GM19438 (cell line): Measurements from ENCODE around the gene ABCA3.
"Not testable (repeated sequence)": the region's sequence is repeated elsewhere in the genome, so short reads cannot be mapped to it uniquely, and the experiment has no call there.

Experiments
- ATAC-seq: cut with Tn5 transposase; IDR thresholded peaks from one replicate; pipeline ENCODE4 v1.9.1; 2021; ENCODE audit warnings: low read depth; ENCODE audit not compliant: unreplicated experiment

The ABCA3 gene

DNA sequence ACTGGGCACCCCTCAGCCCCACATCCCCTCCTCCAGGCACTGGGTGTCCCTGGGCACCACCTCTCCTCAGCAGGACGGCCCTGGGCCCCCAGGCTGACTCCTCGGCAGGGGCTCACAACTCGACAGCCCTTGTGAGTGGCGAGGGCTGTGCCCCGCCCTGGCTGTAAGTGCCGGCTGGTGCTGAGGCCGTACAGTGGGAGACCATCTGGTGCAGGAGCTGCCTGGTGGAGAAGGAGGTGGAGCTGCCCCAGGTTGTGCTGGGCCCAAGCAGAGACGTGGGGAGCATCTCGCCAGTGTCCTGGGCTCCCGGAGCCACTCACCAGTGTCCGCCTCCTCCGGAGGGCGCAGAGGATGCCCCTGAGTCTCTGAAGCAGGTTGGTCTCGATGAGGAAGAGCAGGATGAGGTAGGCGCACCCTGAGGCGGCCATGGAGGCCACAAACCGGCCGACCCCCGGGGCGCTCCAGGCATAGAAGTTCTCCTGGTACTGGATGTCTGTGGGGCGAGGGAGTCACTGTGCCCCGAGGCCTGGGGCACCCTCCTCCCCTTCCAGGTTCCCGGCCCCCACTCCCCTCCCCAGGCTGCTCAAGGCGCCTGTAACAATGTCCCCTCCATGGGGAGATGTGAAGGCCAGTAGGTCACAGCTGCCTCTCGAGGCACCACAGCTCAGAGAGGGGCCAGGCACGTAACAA lies 57.5 kb downstream of the ABCA3 start:
- no peak for ATAC-seq

DNA sequence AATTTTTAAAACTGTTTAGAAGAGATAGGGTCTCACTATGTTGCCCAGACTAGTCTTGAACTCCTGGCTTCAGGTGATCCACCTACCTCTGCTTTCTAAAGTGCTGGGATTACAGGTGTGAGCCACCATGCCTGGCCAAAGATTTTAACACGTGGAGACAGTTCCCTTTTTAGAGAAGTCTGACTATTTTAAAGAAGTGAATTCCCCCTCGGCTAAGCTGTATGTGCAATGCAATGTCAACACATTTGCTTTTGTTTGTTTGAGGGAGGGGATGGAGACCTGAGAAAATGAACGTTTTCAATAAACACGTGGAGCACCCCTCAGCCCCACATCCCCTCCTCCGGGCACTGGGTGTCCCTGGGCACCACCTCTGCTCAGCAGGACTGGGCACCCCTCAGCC lies 58.3 kb downstream of the ABCA3 start:
- ATAC-seq, result no peak

DNA sequence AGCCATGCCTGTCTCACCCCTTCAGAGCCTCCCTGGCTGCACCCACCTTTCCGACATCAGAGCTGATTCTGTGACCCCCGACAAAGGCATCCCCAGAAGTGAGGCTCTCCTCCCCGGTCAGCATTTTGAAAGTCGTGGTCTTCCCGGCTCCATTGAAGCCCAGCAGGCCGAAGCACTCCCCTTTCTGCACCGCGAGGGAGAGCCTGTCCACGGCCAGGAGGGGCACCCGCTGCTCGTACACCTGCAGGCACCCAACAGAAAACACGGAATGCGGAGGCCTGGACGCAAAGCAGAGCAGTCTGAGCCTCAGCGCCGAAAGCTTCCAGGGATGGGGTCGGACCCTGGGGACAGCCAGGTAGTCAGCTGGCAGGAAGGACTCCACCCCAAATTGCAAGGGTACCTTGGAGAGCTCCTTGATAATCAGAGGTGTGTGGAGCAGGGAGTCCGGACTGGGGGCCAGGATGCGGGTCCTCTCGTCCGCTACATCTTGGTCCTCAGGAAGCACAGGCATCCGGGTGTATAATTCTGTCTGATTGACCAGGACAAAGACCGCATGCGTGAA lies 59.5 kb downstream of the ABCA3 start:
- no peak for ATAC-seq

DNA sequence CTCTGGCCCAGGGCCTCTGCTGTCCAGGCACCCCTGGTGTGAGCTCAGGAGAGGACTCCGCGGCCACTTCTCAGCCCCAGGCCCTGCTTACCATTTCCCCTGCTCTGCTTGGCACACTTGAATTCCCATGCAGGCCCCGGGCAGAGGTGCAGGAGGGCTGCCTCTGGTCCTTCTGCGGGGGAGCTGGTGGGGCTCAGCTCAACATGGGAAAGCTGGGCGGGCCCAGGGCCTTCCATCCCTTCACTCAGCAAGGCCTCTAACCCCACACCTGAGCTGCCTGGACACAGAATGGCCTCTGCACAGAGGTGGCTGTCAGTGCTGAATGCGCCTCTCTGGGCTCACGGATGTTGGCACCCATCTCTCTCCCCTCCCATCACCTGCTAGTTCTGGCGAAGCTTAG lies 60.1 kb downstream of the ABCA3 start:
- no peak for ATAC-seq

DNA sequence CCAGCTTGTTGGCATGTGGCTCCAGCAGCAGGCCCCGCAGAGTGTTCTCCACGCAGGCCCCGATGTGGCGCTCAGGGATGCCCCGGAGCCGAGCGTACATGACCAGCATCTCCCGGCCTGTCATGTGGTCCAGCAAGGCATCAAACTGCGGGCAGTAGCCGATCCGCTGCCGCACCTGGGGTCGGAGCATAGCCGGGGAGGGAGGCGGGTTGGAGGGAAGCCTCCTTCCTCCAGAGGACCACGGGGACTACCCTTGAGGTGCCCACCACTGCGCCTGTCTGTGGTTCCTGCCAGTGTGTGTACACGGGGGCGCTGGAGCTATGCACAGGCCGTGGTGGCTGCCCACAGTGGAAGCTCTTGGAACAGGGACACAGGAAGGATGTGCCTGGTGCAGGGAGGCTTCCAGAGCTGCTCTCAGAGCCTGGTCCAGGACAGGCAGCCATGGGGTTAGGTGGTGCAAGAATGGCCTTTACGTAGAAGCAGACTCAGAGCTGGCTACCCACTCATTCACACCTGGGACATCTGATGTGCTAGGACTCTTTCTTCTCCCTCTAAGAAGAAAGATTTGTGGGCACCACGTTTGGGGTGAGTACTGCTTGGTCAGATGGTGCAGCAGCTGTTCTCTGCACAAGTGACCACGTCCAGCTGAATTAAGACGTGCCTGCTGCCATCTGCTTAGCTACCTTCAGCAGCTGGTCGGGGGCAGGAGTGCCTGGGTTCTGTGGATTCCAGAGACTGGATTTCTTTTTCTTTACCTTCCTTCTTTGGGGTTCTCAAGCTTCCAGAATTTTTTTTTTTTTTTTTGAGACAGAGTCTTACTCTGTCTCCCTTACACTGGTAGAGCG lies 61.4 kb downstream of the ABCA3 start:
- ATAC-seq, result no peak

DNA sequence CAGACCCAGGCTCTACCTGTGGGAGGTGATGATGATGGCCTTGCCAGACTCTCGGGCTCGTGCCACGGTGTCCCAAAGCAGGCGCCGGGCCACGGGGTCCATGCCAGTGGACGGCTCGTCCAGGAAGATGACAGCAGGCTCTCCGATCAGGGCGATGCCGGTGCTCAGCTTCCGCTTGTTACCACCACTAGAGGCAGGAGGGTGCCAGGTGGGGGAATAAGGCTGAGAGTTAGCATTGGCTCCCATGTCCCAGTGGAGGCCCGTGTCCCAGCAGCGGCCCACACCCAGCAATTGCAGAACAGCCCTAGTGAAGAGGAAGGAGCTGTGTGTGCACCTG lies 62.3 kb downstream of the ABCA3 start:
- no peak for ATAC-seq

DNA sequence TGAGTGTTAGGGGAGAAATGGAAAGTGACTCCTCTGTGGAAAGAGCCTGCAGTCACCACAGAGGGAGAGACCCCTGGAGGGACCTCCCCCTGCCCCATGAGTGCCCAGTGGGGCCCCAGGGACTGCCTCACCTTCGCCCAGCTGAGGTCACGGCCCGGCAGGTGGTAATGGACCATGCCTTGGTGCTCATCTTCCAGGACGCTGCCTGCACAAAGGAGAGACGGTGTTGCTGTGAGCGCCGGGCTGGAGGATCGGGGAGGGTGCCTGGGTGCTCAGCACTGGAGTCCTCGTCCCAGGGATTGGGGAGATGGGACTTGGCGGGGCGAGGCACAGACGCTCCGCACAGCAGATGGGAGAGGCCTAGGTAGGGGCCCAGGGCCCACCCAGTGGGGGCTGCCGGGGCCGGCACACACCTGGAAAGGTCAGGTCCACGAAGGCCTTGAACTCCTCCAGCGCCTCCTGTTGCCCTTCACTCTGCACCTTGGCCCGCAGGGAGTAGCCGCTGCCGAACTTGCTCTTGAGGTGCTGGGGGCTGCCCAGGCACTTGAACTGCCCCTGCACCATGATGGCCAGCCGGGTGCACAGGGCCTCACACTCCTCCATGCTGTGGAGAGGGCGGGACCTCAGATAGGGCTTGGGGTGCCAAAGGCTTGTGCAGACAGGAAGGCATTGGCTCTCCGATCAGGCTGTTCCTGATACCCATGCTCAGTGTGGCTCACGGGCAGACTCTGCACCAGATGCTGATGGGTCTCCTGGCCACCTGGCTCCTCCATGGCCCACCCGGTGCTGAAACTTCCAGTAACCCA lies 62.9 kb downstream of the ABCA3 start:
- no peak for ATAC-seq

DNA sequence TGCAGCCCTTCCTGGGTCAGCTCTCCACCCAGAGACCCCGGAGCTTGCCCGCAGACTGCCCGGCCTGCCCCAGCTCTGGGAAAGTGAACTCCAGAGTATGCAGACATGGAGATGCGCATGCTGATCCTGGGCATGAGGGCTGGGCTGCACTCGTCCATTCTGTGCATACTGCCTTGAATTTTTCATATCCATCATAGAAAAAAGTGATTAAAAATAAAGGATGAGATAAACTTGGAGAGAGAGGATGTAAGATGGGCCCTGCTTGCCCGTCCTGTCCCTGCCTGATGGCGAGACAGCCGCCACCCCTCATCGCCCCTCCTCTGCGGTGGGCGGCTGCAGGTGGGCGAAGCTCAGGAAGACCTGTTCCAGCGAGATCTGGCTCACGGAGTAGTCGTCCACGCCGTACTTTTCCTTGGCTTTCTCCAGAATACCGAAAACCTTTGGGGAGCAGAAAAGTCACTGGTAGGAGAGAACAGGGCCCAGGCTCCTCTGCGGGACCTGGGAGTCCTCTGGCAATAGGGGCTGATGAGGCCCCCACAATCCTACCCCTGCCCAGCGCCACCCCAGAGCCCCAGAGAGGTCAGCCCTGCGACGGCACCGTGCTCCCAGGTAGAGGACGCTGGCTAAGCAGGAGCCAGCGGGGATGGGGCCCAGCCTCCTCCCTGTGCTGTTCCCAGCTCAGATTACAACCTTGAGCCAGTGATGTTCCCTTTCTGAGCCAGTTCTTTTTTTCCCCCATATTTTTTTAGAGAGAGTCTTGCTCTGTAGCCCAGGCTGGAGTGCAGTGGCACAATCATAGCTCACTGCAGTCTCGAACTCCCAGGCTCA lies 63.9 kb downstream of the ABCA3 start:
- ATAC-seq, result no peak

DNA sequence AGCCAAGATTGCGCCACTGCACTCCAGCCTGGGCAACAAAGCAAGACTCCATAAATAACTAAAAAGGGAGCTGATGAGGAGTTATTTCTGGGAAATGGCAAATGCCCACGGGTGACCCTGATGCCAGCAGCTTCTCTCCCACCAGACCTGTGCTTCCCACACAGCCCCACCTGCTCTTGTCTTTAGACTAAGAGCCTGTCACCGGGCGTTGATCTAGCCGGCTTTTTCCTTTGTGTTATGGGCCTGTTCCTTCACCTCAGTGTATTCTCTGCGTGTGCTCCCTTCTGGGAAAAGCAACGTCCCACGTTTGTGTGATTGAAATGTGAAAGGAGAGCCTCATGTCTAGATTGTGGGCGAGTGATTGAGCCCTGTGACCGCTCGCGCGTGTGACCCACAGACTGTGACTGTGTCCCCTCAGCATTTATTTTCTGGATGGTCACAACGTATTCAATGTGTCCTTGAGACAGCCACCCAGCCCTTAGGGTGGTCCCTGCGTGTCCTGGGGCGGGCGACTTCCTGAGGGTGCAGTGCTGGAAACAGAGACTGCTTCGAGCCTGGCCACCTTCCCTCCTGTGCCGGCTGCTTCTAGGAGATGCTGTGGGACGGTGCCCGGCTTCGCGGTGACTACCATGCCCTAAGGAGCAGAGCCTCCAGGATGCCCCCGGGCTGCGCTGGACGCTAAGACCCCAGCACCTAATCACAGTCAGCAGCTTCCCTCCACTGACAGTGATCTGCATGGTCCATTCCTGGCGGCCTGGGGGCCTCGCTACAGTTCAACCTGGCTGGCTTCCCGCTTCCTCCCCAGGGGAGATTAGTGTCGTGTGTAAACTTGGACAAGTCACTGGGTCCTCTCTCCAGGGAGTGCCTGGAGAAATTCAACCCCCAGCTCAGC lies 64.8 kb downstream of the ABCA3 start:
- ATAC-seq, result no peak

DNA sequence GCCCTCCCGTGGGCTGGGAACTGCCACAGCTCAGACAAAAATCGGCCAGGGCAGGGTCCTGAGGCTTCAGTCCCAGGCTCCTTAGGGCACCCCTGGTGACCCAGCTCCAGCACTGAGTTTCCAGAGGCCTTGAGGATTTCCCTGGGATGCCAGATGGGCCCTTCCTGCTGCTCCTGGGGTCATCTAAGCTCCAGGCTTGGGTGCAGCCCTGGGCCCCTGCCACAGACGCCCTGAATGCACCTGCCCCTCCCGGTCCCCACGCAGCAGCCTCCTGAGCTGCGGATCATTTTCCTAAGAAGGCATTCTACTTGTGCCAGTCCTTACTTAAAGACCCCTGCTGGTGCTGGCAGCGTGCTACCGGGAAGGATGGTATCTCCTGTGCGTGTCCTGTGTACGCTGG lies 66.6 kb downstream of the ABCA3 start:
- ATAC-seq, result no peak

DNA sequence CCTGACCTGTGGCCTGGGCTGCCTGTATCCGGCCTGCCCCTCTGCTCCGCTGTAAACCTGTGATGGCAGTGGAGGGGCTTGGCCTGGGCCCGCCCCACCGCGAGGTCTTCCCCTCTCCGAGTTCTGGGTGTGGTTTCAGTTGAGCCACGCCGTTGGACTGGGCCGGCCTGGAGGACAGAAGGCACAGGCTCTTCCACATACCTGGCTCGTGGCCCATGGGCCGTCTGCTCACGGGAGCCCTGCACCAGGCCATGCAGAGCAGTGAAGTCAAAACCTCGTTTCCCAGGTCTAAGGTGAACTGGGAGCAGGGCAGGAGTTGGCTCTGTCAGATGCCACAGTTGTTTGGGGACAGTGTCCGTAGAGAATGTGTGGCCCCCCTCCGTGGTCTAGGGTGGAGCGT lies 67.0 kb downstream of the ABCA3 start:
- no peak for ATAC-seq

DNA sequence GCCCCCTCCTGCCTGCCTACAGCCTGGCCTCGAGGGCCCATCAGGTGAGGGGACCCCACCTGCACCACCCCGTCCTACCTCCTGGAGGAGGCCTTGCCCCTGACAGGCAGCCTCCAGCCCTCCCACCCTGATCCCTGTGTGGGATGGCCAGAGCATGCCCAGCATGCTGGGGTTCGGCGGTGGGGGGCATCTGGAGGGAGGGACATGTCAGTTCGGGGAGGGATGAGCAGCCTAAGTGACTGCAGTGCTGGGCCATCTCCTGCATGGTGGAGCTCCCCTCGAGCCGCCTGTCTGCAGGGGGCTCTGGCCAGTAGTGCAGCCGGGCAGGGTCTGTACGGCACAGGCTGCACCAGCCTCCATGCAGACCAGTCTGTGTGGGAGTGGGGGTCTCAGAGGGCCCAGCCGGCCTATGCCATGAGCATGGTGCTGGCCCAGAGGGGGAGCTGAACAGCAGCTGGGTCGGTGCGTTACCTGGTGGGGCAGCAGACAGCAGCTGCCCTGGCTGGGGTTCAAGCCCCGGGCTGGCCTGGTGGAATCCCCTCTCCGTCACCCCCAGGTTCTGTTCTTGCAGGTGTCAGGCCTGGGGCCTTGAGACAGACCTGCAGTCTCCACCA lies 68.6 kb downstream of the ABCA3 start:
- no peak for ATAC-seq

DNA sequence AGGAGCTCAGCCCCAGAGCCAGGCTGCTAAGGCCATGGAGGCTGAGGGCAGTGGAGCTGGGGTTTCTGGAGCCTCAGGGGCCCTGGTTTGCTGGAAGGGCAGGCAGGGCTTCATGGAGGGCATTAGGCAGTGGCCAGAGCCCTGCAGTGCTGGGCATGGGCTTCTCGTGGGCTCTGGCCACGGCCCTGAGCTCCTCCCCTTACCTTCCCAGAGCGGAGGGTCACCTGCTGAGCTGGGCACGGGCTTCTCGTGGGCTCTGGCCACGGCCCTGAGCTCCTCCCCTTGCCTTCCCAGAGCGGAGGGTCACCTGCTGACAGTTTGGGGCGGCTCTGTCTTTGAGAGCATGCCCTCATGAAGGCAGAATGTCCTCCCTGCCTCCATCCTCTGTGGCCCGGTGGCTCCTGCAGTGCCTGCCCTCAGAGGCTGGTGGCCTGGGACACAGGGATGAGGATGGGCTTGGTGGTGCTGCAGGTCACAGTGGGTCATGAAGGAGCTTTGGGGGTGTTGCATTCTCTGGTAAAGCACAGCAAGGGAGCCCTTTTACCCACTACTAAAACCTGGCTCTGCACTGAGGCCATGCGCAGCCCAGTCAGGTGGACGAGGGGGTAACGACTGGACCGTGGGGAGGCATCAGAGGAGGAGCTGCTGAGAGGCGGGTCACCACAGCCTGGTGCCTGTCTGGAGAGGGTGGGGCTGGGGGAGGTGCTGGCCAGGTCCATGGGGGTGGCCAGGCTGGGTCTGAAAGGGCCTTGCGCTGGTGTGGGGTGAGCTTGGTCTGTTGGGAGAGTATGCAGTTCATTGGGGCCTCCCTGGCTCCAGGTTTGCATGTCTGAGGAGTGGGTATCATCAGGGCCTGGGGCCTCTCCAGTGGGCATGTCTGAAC lies 69.7 kb downstream of the ABCA3 start:
- no peak for ATAC-seq

DNA sequence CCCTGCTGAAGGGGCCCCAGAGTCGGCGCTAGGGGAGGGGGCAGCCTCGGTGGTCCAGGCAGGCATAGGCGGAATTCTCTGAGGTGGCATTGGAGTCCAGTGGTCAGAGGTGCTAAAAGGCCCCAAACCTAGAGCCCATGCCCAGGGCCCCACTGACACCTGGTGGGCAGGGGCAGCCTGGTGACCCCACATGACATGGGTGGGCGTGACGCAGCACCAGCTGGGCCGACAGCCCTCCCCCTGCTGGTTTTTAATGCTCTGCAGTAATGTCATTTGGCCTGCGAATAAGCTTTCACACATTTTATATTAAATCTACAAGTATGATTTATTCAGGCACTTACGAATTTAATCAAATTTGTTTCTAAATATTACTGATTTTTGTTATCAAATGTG lies 70.5 kb downstream of the ABCA3 start:
- no peak for ATAC-seq

DNA sequence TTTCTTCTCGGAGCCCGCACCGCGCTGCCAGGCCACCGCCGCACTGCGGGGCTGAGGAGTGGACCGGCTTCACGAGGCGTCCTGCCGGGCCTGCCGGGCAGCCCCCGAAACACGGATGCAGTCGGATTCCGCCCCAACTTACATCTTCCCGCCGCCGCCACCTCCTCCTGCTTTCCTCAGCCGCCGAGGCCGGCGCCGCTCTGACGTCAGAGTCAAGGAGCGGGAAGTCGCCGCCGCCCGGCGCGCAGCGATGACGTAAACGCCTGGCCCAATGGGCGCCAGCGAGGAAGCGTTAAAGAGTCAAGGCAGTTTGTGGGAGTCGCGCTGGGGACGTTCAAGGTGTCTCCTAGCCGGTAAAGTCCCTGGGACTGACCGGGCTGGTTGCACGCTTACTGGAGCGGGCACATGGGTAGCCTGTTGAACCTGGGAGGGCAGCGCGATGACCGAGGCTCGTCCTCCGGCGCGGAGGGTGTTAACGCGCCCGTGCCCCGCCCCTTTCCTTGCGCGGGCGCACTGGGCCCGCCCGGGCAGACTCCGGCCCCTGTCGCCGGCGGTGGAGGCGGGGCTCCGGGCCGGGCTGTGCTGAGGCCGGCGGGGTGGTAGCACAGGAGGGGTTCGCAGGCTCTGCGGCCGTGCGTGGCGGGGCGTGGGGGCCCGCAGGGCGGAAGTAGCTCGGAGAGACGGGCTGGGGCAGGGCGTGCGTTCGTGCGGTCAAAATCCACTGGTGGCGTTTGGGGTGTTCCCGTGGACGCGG lies 72.4 kb downstream of the ABCA3 start, which contains the start of gene RNPS1:
RNPS1 (minus strand) TSS at position 214 of the 754 bp plus-strand sequence. CDS start 3,483 bp downstream, outside the sequence.
- peak; percentile 80 for ATAC-seq

DNA sequence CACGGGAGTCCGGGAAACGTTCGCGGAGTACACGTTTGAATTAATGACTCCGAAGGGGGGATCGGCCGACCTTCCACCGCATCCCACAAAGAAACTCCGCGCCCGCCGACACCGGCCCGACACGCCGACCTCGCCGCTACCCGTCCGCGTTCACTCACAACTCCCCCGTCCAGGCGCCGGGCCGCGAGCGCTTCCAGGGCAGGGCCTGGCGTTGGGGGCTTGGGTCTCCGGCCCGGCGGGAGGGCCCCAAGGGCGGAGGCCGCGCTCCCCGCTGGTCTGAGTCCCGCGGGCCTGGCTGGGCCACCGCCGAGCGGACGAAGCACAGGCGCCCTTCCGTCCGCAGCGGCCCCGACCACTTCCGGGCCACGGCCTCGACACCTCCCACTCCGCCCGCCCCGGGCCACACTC lies 73.0 kb downstream of the ABCA3 start:
- ATAC-seq, result peak; percentile 52

DNA sequence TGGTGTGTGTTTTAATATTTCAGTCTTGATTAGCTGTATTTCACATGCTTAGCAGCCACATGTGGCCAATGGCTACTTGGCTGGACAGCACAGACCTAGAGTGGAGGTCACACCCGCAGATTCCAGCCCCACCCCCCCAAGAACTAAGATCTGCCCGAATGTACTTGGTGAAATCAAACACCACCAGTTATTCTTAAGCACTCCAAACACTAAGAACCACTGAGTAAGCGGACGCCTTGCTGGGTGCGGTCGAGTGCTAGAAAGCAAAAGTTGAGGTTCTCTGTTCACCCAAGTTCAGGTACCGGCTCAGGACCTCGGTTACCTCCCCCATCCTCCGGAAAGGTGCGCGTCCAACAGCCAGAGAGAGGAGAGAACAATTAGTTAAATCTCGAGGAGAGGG lies 73.6 kb downstream of the ABCA3 start:
- not testable (repeated sequence) for ATAC-seq
